ENCODE results near the gene ALG12. TPM values are rescaled to one million over a fixed set of nuclear protein-coding genes. Genes with fewer than 3 reads are reported as not detected.

ALG12 gene
- total RNA-seq, 1 donor from 2014 or later = 23.2 TPM

GRCh38 chr22:49951678-49951985 is 33.4 kb upstream of the ALG12 start:
- H3K27ac Mint-ChIP-seq (ENCODE audit: unreplicated experiment) = no peak overlapping the region
- H3K9me3 Mint-ChIP-seq (ENCODE audit: unreplicated experiment) = no peaks in the 10 kb centered on the region
- H3K4me1 Mint-ChIP-seq (ENCODE audit: unreplicated experiment) = peaks cover 3% of the 10 kb centered on the region
- no peak for DNase-seq (ENCODE audit: low spot score)
- no peaks in the 10 kb centered on the region for H3K36me3 Mint-ChIP-seq (ENCODE audit: low read depth, unreplicated experiment)
- no peak overlapping the region for H3K4me3 Mint-ChIP-seq (ENCODE audit: unreplicated experiment)
- no peak for TF ChIP-seq CTCF (IDR thresholded peaks at IDR 0.05; ENCODE audit: unreplicated experiment)
- peaks cover 4% of the 10 kb centered on the region for H3K27me3 Mint-ChIP-seq (ENCODE audit: unreplicated experiment)

DNA sequence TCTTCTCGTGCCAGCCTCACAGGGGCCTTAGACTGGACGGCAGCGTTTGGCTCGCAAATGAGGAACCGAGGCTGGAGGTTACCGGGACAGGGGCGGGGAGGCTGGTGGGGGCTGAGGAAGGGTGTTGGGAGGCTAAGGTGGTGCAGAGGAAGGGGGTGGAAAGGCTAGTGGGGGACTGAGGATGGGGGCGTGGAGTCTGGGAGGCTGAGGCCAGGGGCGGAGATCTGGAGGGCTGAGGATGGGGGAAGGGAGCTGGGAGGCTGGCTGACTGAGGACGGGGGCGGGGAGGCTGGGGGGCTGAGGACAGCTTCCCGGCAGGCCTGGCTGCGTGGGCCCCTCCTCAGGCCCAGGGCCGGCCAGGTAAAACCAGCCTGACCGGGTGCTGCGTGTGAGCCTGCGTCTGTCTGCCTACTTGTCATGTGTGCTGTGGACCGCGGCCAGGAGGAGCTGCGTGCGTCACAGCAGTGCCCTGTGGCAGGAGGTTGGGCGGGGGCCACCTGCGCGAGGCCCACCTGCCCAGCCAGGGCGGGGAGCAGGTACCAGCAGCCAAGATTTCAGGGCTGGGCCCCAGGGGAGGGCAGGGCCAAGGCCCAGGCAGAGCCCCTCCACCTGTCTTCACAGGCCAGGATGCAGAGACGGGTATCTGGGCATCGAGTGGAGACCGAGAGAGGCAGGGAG is 32.9 kb upstream of the ALG12 start:
- no peak for DNase-seq (ENCODE audit: low spot score)

GRCh38 chr22:49950396-49950994 is 32.3 kb upstream of the ALG12 start:
- no peaks in the 10 kb centered on the region for H3K9me3 Mint-ChIP-seq (ENCODE audit: unreplicated experiment)
- DNase-seq (ENCODE audit: low spot score) = no peak
- no peak for TF ChIP-seq CTCF (IDR thresholded peaks at IDR 0.05; ENCODE audit: unreplicated experiment)
- H3K27ac Mint-ChIP-seq (ENCODE audit: unreplicated experiment) = no peak overlapping the region
- no peak overlapping the region for H3K4me3 Mint-ChIP-seq (ENCODE audit: unreplicated experiment)
- H3K4me1 Mint-ChIP-seq (ENCODE audit: unreplicated experiment) = peaks cover 6% of the 10 kb centered on the region
- H3K27me3 Mint-ChIP-seq (ENCODE audit: unreplicated experiment) = peaks cover 7% of the 10 kb centered on the region
- H3K36me3 Mint-ChIP-seq (ENCODE audit: low read depth, unreplicated experiment) = no peaks in the 10 kb centered on the region

More for the DNA sequence above, 32.9 kb upstream of the ALG12 start:
- Mint-ChIP-seq H3K27ac (ENCODE audit: unreplicated experiment) (no peak overlapping the region), H3K36me3 (ENCODE audit: low read depth, unreplicated experiment) (no peaks in the 10 kb centered on the region), H3K9me3 (ENCODE audit: unreplicated experiment) (no peaks in the 10 kb centered on the region), H3K27me3 (ENCODE audit: unreplicated experiment) (peaks cover 7% of the 10 kb centered on the region), H3K4me1 (ENCODE audit: unreplicated experiment) (peaks cover 3% of the 10 kb centered on the region), H3K4me3 (ENCODE audit: unreplicated experiment) (no peak overlapping the region)
- TF ChIP-seq CTCF (IDR thresholded peaks at IDR 0.05; ENCODE audit: unreplicated experiment) = no peak

DNA sequence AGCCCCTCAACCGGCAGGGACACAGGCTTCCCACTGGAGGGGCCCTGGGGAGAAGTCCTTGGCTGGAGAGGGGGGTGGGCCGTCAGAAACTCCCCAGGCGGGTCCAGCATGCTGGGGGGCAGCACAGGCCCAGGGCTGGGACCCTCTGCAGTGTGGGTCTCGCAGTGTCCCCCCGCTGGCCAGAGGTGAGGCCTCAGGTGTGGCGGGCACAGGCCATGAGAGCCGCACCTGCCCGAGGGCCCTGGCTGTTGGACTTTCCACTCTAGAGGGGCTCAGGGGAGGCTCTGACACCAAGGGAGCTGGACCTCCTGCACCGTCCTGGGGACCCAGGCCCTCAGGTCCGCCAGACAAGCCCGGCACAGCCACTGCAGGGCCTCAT is 31.7 kb upstream of the ALG12 start:
- Mint-ChIP-seq H3K4me1 (ENCODE audit: unreplicated experiment) (peaks cover 9% of the 10 kb centered on the region), H3K4me3 (ENCODE audit: unreplicated experiment) (no peak overlapping the region), H3K36me3 (ENCODE audit: low read depth, unreplicated experiment) (no peaks in the 10 kb centered on the region), H3K9me3 (ENCODE audit: unreplicated experiment) (no peaks in the 10 kb centered on the region), H3K27me3 (ENCODE audit: unreplicated experiment) (peaks cover 5% of the 10 kb centered on the region), H3K27ac (ENCODE audit: unreplicated experiment) (no peak overlapping the region)
- no peak for TF ChIP-seq CTCF (IDR thresholded peaks at IDR 0.05; ENCODE audit: unreplicated experiment)
- DNase-seq (ENCODE audit: low spot score) = no peak
